CD4-positive, alpha-beta T cell treated with Interleukin-4 for 4 hours (primary cell): ENCODE data around the gene RUNDC3A.

ENCODE experiments used
- DNase-seq: peaks from one replicate; pipeline ENCODE4 v3.0.0-alpha.2; 2020

Gene RUNDC3A

DNA sequence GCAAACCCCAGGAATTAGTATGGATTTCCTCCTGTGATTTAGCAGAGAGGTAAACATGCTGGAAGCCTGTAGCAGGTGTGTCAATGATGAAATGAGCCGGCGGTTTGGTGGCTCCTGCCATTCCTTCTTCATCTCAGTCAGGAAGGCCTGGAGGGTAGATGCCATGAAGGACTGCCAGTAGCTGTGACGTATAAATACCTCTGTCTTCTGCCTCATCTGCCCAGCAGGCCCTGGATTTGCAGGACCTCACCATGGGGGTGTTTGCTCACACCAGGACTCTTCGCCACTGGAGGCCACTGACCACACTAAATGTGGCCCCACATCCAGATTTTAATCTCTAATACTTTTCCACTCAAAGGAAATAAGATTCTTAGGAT, 24.4 kb upstream of the RUNDC3A start:
- no peak for DNase-seq

DNA sequence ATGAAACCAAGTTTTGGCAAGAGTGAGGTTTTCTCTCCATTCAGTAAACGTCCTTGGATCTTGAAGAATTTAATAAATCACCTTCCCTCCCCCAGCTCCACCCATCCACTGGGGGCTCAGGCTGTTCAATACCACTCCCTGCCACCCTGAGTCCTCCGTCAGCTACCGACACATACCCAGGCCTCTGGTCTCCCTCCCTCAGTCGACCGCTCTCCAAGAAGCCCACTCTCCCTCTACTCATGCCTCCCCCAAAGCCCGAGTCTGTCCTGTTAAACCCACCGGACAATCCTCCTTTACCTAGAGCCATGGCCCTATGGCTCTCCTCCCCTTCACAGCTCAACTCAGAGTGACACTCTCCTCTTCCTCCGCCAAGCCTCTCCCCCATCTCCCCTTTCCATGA, 20.8 kb upstream of the RUNDC3A start:
- DNase-seq, result no peak

DNA sequence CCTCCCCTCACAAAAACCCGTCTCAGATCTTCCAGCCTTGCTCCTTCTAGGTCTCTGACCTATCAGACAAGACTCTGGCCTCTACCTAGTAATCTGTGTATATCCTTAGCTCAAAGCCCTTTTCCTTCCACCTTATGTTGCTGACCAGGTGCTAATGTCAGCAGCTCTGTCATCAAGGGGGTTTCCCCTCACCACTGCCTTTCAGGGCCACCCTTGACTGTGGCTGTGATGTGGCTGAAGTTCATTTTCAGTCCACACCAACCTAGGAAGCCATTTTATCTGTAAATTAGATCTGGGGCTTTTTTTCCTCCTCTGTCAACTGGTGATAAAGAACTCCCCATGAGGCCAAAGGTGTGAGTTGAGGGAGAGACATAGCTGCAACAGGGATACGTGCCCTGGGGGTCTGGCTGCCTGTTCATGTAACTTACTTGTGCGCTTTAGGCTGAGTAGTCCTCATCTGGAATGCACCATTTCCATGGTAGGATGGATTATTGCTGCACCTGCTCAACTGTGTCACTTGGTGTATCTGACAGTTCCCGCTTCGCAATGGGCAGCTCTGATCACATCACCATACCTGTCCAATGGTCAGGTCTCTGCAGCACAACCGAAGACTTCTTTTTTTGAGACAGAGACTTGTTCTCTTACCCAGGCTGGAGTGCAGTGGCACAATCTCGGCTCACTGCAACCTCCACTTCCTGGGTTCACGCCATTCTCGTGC, 14.7 kb upstream of the RUNDC3A start:
- DNase-seq, result no peak

DNA sequence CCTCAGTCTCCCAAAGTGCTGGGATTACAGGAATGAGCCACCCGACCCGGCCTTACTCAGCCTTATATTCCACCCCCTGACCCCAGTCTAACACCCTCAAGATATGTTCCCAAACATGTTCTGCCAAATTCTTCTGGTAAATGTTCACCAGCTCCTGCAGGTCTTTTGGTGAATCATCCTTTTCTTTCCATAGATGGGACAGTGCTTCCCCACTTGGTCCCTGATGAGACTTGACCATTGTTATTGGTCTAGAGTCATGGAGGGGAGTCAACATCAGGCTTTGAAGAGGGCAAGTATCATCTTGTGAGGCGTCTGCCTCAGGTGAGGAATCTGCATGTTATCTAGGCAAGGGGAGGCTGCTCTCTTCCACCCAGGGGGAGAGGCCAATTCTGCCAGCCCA, 10.4 kb upstream of the RUNDC3A start:
- no peak for DNase-seq

DNA sequence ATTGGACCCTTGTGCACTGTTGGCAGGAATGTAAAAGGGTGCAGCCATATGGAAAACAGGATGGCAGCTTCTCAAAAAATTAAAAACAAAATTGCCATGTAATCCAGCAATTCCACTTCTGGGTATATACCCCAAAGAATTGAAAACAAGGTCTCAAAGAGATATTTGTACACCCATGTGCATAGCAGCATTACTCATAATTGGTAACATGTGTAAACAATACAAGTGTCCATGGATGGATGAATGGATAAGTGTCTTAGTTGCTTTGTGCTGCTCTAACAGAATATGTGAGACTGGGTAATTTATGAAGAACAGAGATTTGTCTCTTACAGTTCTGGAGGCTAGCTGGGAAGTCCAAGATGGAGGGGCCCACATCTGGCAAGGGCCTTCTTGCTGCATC, 3.8 kb upstream of the RUNDC3A start:
- DNase-seq, result no peak

DNA sequence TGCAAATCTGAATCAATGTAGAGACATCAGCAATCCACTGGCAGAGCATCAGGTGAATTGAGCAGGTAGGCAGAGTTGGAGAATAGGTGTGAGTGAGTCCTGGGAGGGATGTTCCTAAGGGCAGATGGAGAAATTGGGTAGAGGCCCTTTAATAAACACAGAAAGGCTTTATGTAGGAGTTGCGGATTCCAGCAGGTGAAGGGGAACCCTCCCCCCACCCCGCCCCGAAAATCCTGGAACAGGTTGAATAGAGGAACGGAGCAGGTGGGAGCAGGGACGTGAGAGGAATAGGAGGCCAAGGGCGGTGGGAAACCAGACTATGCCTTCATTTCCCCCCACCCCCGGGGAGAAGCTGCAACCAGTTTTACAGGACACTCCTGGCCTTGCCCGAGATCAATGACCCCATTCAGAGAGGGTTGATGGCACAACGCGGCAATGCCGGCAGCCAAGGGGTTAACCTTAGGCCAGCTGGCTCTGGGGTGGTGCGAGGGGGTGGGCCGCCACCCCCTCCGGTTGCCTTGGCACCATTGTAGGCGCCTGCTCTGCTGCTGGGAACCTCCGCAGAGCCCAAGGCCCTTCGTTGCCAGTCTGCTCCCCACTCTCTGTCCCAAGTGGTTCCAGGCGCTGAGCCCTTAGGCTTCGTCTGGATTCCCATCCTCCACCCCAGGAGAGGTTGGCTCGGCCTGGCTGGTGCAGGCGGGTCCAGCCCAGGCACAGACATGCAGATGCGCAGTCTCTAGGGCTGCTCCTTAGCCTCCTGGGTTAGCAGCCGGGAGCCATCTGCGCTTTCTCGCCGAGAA, 814 bp upstream of the RUNDC3A start:
- no peak for DNase-seq

DNA sequence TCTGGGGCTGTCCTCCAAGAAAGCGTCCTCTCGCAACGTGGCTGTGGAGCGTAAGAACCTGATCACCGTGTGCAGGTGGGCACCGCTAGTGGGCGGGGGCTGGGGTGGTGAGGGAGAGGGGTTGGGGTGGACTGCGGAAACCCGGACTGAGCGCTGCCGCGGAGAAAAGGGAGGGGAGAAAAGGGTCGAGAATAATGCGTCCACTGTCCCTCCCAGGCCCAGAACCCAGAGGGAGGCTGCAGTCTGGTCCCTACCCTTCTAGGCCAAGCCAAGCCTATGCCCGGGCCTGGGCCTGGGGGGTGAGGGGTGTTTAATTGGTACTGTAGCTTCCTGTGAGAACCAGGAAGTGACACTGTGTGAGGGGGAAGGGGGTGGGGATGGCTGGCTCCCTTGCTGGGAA, 464 bp downstream of the RUNDC3A start:
- DNase-seq, result no peak

DNA sequence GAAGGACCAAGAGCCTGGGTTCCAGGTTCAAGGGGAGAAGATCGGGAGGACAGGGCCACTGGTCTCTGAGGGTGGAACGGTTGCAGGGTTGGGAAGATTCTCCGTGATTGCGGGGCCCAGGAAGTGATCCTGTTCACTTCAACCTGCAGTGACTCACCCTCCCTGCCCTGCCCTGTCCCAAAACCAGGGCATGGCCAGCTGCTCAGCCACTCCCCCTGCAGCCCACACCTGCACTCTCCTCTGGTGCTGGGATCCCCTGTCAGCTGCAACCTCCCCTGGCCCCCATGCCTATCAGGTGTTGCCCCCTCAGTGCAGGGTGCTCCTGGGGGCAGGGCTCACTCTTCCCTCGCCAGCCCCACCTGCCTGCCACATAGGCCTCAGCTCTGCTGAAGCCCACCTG, 1.1 kb downstream of the RUNDC3A start:
- DNase-seq, result no peak

DNA sequence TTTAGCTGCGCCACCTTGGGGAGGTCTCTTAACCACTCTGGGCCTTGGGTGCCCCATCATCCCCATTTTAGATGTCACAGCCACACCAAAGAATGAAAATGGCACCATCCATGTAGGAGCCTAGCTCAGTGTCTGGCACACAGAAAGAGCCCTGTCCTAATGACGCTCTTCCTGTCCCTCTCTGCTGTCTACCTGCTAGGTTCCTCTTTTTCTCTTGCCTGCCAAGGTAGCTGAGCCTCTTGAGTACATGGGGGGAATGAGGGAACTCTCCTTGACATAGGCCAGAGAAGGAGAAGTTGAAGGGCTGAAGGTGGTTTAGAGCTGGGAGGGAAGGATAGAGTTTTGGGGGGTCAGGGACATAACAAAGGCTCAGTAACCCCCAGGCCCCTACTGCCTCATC, 1.8 kb downstream of the RUNDC3A start:
- no peak for DNase-seq

DNA sequence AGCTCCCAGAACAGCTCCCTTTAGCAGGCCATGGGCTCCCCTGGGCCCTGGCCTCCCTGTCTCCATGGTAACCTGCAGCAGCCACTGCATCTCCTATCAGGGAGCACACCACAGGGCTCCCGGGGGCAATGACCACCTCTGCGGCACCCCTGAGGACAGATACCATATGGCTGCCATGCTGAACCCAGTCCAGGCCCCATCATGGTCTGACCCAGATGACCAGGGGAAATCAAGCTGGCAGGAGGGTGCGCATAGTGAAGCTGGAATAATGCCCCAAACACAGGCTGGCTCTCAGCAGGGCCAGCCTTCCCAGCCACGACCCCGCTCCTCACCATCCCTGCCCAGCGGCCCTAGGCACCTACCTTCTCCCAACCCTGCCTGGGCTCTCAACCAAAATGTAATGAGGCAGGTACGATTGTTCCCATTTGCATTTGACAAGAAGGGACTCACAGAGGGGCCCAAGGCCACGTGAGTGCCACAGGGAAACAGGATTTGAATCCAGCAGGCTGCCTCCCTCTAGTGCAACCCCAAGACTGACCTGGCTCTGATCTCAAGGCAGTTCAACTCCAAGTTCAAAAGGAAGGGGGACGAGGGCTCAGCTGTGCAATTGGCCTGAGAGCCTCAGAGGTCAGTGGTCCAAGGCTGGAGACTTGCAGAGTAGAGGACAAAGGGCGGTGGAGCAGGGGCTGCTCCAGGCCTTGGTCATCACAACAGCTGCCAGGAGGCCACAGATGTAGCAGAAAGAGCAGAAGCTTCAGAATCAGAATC, 2.4 kb downstream of the RUNDC3A start:
- no peak for DNase-seq

DNA sequence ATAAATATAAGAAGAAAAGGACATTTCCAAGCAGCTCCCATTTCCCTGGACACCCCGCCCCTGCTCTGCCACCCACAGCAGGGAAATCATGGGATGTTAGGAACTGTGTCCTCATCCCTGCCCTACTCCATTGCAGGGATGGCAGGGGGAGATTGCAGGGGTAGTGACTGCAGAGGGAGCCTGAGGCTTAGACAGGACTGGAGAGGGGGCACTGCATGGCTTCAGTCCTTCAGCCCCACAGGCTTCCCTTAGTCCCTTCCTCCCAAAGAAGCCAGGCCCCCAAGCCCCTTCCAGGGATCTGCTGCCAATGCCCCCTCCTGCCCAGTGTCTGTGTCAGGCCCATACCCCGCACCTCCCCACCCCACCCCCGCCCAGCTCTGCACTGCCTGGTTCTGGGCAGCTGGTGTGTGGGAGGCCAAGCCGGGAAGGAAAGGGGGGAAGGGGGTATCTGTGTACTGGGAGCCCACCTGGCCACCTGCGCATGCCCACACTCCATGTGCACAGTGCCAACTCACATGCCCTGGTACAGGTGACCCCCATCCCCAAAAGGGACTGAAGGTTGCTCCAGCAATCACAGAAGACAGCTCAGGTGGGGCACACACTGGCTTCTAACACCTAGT, 3.3 kb downstream of the RUNDC3A start:
- DNase-seq, result no peak

DNA sequence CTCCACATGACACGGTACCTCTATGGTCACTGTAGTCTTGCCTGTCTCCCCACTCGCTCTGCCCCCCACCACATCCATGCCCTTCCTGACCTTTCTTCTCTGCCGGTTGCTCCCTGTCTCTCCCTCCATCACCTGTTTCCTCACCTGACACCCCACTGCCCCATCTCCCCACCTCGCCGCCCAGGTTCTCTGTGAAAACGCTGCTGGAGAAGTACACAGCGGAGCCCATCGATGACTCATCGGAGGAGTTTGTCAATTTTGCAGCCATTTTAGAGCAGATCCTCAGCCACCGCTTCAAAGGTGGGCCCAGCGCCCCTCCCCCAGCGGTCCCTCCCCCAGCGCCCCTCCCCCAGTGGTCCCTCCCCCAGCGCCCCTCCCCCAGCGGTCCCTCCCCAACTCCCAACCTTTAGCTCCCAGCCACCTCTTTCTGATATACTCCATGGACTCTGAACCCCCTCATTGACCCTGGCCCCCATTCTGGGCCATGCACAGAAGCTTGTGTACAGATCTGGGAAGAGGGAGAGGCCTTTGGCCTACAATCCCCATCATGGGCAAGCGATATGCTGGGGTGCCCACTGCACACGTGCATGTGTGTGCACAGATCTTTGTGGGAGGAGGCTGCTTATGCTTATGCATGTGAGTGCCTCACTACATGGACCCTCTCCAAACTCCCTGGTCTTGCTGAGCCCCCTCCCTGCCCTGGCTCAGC, 4.1 kb downstream of the RUNDC3A start:
- DNase-seq, result no peak

DNA sequence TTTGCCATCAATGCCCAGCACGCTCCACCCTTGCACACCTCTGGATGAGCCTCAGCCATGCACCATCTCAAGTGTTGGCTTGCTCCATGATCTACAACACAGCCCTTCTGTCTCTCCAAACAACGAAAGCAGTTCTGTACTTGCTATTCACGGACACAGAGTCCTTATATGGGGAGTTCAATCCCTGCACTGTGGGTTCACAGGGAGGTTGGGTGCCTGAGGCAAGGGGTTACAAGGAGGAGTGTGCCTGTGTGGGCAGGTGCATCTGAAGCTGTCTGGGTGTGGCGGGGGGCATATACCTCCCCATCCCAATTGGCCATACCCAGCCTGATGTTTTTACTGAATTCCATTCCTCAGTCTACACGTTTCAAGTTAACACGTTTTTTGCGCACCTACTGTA, 5.6 kb downstream of the RUNDC3A start:
- no peak for DNase-seq

DNA sequence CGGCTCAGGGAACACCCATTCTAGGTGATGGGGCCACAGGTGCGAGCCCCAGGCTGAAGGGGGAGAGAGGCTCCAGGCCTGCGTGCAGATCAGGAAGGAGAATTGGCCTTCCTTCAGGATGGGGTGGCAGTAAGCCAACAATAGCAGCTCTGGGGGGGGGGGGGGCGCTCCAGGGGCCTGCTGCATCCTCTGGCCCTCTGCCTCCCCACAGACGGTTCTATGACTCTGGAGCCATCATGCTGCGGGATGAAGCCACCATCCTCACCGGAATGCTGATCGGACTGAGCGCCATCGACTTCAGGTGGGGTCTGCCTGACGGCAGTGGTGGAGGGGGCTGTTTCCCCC, 6.1 kb downstream of the RUNDC3A start:
- no peak for DNase-seq

DNA sequence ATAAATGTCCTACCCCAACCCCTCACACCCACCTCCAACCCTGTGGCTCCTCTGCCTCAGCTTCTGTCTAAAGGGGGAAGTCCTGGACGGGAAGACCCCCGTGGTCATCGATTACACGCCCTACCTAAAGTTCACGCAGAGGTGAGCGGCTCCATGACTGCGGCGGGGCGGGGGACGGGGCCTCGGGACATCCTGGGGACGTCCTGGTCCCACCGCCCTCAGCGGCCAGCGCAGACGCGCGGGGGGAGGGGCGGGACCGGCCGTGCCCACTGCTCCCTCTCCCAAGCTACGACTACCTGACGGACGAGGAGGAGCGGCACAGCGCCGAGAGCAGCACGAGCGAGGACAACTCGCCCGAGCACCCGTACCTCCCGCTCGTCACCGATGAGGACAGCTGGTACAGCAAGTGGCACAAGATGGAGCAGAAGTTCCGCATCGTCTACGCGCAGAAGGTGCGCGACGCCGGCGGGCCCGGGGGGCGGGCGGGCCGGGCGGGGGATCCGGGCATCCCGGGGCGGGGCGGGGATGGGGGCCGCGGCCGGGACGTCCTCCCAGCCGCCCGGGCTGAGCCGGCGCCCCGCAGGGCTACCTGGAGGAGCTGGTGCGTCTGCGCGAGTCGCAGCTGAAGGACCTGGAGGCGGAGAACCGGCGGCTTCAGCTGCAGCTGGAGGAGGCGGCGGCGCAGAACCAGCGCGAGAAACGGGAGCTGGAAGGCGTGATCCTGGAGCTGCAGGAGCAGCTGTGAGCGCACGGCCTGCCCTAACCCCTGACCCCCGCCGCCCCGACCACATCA, 6.7 kb downstream of the RUNDC3A start:
- no peak for DNase-seq

DNA sequence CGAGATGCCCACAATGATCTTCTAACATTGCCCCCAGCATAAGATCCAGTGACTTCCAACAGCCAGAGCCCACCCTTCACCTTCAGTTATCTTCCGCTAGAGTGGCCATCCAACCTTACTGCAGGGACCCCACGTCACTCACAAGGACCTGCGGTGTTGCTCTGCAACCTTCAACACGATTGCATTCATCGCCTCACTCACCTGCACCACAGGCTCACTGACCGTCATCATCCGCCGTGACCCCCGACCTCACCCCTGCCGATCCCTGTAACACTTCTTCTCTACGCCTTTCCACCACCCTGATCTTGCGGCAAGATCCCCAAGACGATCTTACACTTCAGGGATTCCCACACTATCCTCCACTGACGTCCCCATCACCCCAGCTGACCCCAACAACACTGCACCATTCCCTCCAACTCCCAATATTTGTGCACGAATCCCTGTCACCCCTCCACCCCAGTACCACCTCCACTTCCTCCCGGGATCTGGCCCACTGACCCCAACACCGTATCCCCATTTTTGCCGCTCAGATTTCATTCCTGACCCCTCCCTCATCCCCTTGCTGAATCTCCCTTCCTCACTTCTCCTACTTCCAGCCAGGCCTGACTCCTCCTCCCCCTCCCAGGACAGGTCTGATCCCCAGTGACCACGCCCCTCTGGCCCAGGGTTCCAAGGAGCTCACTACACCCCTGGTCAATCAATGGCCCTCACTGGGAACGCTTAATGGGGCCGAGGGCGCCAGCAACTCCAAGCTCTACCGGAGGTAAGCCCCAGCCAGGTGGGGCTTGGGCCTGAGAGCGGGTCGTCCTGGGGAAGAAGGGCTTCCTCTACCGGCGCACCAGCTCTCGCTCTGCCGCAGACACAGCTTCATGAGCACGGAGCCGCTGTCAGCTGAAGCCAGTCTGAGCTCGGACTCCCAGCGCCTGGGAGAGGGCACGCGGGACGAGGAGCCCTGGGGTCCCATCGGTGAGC, 7.6 kb downstream of the RUNDC3A start:
- DNase-seq, result no peak

DNA sequence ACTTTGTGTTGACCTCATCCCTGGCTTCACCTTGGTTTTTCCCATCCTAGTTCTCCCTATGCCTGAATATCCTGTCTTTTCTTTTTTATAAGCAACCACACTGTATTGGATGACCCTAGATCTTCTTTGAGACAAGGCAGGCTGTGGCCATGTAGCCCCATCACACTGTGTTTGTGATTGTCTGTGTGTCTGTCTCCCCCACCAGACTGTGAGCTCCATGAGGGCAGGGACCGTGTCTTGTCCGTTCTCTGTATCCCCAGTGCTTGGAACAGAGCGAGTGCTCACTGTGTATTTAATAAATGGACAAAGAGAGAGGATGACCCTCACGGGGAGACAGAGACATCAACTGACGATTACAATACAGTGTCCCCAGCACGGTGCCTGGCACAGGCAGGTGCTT, 9.1 kb downstream of the RUNDC3A start:
- DNase-seq, result no peak

DNA sequence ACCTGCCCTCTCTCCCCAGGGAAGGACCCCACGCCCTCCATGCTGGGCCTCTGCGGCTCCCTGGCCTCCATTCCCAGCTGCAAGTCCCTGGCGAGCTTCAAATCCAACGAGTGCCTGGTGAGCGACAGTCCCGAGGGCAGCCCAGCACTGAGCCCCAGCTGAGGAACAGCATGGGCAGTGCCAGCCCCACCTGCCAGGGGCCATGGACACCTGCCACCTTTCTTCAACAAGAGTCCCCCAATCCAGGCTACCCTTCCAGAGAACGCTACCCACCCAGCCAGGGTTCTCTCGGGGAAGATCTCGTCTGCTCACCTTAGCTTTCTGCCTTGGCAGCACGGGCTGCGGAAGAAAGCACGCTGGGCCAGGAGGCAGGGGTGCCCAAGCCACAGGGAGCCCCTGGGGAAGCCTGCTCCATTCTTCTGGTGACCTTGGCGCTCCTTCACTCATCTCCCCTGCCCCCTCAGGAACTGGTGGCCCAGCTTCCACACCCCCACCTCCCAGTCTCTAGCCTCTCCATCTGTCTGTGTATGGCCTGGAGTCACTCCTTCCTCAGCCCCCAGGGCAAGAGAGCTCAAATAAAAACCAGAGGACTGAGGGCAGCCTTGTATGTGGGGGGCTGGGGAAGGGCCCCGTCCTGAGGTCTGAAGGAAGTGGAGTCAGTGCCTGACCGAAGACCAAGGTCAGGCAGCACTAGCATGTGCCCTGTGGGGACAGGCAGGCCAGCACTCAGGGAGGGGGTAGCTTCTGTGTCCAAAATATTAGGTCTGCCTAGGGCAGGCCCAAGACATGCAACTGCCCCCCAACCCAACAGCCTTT, 9.9 kb downstream of the RUNDC3A start:
- no peak for DNase-seq

DNA sequence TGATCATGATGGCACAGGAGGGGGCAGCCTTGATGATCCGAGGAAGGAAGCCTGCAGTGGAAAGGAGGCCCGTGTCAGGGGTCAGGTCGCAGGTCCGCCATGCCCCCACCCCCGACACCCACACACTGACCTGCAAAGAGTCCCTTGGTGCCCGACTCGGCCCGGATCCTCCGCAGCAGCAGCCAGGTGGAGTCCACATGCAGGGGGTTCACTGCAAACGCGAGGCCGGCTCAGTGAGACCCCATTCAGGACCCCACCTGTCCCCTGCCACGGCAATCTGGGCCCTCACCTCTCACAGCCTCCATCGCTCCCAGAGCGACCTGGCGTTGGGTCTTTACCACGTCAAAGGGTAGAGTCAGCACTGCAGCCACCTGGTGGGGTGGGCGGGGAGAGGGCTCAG, 11.7 kb downstream of the RUNDC3A start:
- DNase-seq, result no peak
